HUES48 (cell line): Measurements from ENCODE around the gene REEP6.
"Not testable (repeated sequence)": the region's sequence is repeated elsewhere in the genome, so short reads cannot be mapped to it uniquely, and the experiment has no call there.

ENCODE experiments used
- H3K27ac ChIP-seq: one replicate; pipeline ENCODE4 v1.7.0; 2013; ENCODE audit warnings: low read depth, low read length, inconsistent platforms
- H3K27me3 ChIP-seq: 2 replicates; pipeline ENCODE4 v1.6.1; 2013; ENCODE audit warnings: mild to moderate bottlenecking, low read length; ENCODE audit not compliant: control insufficient read depth, insufficient read depth
- H3K36me3 ChIP-seq: 2 replicates; pipeline ENCODE4 v1.6.1; 2013; ENCODE audit warnings: low read length; ENCODE audit not compliant: control insufficient read depth, insufficient read depth
- H3K4me1 ChIP-seq: 2 replicates; pipeline ENCODE4 v1.6.1; 2013; ENCODE audit warnings: mild to moderate bottlenecking, low read length; ENCODE audit not compliant: control insufficient read depth, insufficient read depth
- H3K4me3 ChIP-seq: 2 replicates; pipeline ENCODE4 v1.5.1; 2013; ENCODE audit warnings: mild to moderate bottlenecking, low read depth, low read length
- H3K9ac ChIP-seq: 2 replicates; pipeline ENCODE4 v1.6.1; 2013; ENCODE audit warnings: mild to moderate bottlenecking, low read depth, low read length, moderate library complexity
- H3K9me3 ChIP-seq: 2 replicates; pipeline ENCODE4 v1.6.1; 2013; ENCODE audit warnings: low read length; ENCODE audit not compliant: control insufficient read depth, insufficient read depth

Gene REEP6

DNA sequence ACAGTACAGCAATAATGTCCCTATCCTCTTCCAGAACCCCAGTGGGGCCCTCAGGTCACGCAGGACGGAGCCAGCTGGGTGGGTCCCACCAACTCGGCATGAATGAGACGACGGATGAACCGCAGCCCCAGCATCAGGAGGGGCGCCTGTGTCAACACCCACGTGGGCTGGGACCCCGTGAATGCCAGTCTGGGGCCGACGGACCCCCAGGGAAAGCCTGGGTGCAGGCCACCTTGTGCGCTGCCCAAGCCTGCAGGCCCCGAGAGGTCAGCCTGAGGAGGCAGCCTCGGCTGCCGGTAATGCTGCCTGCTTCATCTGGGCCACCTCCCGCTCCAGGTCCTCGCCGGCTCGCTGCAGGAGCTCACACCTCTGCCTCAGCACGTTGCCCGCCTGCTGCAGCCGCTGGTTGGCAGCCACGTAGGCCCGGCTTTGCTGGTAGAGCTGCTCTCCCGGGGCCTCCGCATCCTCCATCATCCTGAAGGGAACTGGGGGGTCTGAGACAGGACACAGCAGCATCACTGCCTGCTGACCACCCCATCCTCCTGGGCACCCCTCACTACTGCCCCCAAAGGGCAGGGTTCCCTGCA, 16.1 kb upstream of the REEP6 start:
- Histone ChIP-seq H3K4me1 (peaks cover 8% of the 10 kb centered on the region), H3K9me3 (no peaks in the 10 kb centered on the region), H3K4me3 (no peak overlapping the region), H3K9ac (no peak overlapping the region), H3K27ac (no peak overlapping the region), H3K36me3 (peaks cover 16% of the 10 kb centered on the region), H3K27me3 (peaks cover 34% of the 10 kb centered on the region)

DNA sequence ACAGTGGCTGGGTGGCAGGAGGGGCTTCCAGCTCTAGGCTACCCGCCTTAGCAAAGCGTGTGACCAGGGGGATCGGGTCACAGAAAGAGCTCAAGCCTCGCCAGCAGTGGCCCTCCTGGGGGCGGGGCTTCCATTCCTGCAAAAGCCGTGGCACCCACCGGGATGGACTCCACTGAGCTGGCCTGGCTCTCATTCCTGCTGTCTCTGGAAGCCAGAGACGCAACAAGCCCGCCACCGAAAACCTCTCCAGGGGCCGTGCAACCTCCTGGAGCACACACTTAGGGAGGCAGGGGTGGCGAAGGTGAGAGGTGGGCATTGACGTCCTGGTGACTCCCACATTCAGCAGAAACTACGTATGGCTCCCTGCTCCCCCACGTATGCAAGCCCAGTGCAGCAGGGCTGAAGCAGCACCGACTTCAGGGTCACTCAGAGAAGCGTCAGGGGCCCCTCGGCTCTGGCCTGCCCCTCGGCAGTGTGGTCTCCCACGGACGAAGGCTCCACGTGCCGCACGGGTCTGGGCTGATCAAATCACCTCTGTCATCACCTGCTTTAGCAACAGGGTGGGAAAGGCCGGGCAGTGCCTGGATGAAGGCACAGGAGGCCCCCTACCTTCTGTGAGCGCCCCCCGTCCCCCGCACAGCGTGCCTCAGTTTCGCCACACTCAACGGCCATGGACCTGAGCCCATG, 15.1 kb upstream of the REEP6 start:
- no peaks in the 10 kb centered on the region for H3K9me3 ChIP-seq
- no peak overlapping the region for H3K9ac ChIP-seq
- no peak overlapping the region for H3K4me3 ChIP-seq
- peaks cover 7% of the 10 kb centered on the region for H3K4me1 ChIP-seq
- peaks cover 24% of the 10 kb centered on the region for H3K27me3 ChIP-seq
- no peak overlapping the region for H3K27ac ChIP-seq
- H3K36me3 ChIP-seq = peaks cover 16% of the 10 kb centered on the region

- H3K9me3 ChIP-seq, H3K9ac ChIP-seq, H3K4me1 ChIP-seq, H3K27ac ChIP-seq, H3K4me3 ChIP-seq: not testable (repeated sequence)
- Histone ChIP-seq H3K27me3 (peaks cover 12% of the 10 kb centered on the region), H3K36me3 (peaks cover 16% of the 10 kb centered on the region)
These were observed 13.9 kb upstream of the REEP6 start for GRCh38 chr19:1477056-1477455.

DNA sequence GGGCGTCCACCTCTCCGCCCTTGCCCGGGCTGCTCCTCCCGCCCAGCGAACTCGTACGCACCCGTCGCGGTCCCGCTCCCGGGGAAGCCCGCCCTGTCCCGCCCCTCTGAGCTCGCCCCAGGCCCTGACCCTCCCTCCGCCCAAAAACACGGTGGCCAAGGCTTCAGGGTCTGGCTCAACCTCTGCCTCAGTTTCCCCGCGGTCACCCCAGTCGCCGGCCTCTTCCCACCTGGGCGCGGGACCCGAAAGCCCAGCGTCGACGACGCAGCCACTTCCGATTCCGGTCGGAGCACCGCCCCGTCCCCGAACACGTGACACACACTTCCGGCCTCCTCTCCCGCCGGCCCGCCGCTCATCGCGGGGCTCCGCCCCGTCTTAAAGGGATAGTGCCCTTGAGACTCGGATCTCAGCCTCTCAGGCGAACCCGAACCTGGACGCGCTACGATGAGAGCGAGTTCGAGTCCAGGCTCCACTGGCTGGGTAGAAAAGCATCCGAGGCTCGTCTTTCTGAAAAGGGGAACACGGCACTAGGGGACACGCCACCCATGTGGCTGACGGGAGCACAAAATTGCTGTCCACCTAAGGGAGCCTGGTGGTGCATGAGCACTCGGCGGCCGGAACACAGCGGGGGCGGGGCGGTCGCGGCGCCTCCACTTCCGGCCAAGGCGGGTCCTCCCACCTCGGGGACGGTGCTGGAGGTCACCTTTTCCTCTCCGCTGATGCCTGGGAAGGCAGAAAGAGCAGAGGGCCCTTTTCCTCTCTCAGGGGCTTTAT, 11.9 kb upstream of the REEP6 start, which contains the start of gene C19orf25:
TSS of gene C19orf25 (minus strand) at position 282 of the 774 bp plus-strand sequence. CDS start 312 bp downstream, outside the sequence.
- Histone ChIP-seq H3K9me3 (no peaks in the 10 kb centered on the region), H3K4me3 (peak within 1 kb of the TSS; percentile 64), H3K27me3 (no peaks in the 10 kb centered on the region), H3K4me1 (no peaks in the 10 kb centered on the region), H3K27ac (peak within 1 kb of the TSS; percentile 79), H3K36me3 (peaks cover 16% of the 10 kb centered on the region), H3K9ac (peak within 1 kb of the TSS; percentile 38)

GRCh38 chr19:1481224-1481892, 9.6 kb upstream of the REEP6 start:
- H3K36me3 ChIP-seq = peaks cover 8% of the 10 kb centered on the region
- no peaks in the 10 kb centered on the region for H3K9me3 ChIP-seq
- no peak overlapping the region for H3K4me3 ChIP-seq
- no peak overlapping the region for H3K9ac ChIP-seq
- H3K4me1 ChIP-seq = no peaks in the 10 kb centered on the region
- H3K27me3 ChIP-seq = no peaks in the 10 kb centered on the region
- no peak overlapping the region for H3K27ac ChIP-seq

- Histone ChIP-seq H3K9me3 (no peaks in the 10 kb centered on the region), H3K27ac (no peak overlapping the region), H3K9ac (no peak overlapping the region), H3K36me3 (peaks cover 5% of the 10 kb centered on the region), H3K27me3 (no peaks in the 10 kb centered on the region), H3K4me1 (no peaks in the 10 kb centered on the region), H3K4me3 (no peak overlapping the region)
These were observed 9.1 kb upstream of the REEP6 start for GRCh38 chr19:1481893-1482360.

- H3K4me3 ChIP-seq = no peak overlapping the region
- H3K9me3 ChIP-seq = no peaks in the 10 kb centered on the region
- no peak overlapping the region for H3K9ac ChIP-seq
- H3K27ac ChIP-seq = no peak overlapping the region
- H3K4me1 ChIP-seq = no peaks in the 10 kb centered on the region
- no peaks in the 10 kb centered on the region for H3K36me3 ChIP-seq
- H3K27me3 ChIP-seq = no peaks in the 10 kb centered on the region
These were observed 8.4 kb upstream of the REEP6 start for GRCh38 chr19:1482361-1483130.

DNA sequence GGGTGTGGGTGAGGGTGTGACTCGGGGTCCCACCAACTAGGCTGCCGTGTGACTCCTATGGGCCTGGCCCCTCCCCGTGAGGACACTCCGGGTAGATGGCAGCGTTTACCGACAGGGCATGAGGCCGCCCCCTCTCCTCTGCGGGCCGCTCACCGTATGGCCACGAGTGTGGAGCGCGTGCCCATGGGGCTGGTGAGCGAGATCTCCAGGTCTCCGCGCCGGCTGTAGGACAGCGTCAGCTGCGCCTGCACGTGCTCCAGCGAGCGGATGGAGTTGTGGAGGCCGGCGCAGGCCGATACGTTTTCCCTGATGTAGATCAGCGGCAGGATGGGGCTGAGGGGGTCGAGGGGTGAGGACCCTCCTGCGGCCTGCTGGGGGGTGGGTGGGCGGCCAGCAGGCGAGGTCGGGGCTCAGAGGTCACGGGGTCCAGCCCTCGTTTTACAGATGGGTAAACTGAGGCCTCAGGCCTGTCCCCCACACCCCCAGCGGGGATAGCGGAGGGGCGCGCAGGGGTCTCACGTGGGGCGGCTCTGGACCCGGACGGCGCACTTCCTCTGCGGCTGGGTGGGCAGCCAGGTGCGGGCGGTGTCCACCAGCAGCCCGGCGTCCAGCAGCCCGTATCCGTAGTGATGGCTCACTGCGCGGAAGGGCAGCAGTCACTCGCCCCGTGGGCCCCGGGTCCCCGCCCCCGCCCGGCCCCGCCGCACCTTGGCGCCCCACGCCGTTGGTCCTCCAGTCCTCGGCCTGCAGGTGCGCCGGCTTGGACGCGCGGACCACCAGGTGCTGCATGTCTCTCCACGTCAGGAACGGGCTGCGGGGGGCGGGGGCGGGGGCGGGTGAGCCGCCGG, 7.6 kb upstream of the REEP6 start:
- H3K27me3 ChIP-seq = no peaks in the 10 kb centered on the region
- H3K9me3 ChIP-seq = no peaks in the 10 kb centered on the region
- H3K27ac ChIP-seq = no peak overlapping the region
- no peaks in the 10 kb centered on the region for H3K36me3 ChIP-seq
- H3K4me3 ChIP-seq = no peak overlapping the region
- H3K4me1 ChIP-seq = no peaks in the 10 kb centered on the region
- H3K9ac ChIP-seq = no peak overlapping the region

GRCh38 chr19:1483979-1484428, 7.0 kb upstream of the REEP6 start:
- H3K9me3 ChIP-seq = no peaks in the 10 kb centered on the region
- no peak overlapping the region for H3K4me3 ChIP-seq
- no peak overlapping the region for H3K27ac ChIP-seq
- H3K9ac ChIP-seq = no peak overlapping the region
- H3K4me1 ChIP-seq = no peaks in the 10 kb centered on the region
- H3K27me3 ChIP-seq = no peaks in the 10 kb centered on the region
- no peaks in the 10 kb centered on the region for H3K36me3 ChIP-seq
